Inflammatory macrophage treated with lipopolysaccharide for 4 hours (primary cell): ENCODE results near the gene S100A5.
"Not testable (repeated sequence)": the region's sequence is repeated elsewhere in the genome, so short reads cannot be mapped to it uniquely, and the experiment has no call there.

Experiments
- DNase-seq: peaks from one replicate; pipeline ENCODE4 v3.0.0-alpha.2; 2020

The S100A5 gene, protein sequence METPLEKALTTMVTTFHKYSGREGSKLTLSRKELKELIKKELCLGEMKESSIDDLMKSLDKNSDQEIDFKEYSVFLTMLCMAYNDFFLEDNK

GRCh38 chr1:153540394-153541361 lies at the start of gene S100A5:
Gene S100A5 (minus strand): TSS chr1:153540934. CDS start chr1:153540191, 743 bp downstream.
- DNase-seq: peak; percentile 75

DNA sequence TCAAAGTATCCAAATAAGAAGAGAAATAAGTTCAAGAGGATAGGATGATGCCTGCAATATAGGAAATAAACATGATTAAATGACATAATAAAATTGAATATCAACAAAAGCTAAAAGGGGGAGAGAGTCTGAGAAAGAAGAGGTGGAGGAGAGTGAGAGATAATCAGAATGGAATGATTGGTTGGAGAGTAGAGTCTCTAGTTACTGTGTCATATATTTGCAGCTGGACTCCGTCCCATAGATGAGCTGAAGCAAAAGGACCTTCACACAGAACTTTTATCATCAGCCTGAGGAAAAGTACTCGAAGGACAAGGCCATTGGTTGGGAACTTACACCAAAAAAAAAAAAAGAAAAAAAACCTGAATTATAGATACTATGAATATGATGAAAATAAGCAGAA lies 47.7 kb upstream of the S100A5 start:
- DNase-seq: no peak

DNA sequence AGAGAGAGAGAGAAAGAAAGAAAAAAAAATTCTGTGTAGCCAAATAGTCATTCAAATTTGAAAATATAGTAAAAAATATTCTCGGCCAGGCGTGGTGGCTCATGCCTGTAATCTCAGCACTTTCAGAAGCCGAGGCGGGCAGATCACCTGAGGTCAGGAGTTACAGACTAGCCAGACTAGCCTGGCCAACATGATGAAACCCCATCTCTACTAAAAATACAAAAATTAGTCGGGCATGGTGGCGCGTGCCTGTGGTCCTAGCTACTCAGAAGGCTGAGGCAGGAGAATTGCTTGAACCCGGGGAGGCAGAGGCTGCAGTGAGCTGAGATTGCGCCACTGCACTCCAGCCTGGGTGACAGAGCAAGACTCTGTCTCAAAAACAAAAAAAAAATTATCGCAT lies 47.3 kb upstream of the S100A5 start:
- DNase-seq: not testable (repeated sequence)

GRCh38 chr1:153587314-153587713 lies 46.6 kb upstream of the S100A5 start:
- DNase-seq: no peak

DNA sequence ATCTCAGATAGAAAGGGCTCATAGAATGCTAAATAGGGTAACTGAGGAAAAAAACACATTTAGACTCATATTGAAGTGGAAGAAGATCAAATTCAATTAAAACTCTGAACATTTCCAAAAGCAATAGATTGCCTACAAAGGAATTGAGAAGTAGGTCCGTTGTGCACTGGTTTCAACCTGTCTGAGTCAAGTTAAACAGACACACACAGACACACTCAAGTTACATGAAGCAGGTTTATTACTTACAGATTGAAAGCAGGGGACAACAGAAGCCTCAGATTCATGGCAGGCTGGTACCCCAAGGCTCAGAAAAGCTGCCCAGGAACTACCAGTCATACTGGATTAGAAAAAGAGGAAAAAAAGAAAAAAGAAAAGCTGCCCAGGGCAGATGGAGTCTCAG lies 45.6 kb upstream of the S100A5 start:
- no peak for DNase-seq

DNA sequence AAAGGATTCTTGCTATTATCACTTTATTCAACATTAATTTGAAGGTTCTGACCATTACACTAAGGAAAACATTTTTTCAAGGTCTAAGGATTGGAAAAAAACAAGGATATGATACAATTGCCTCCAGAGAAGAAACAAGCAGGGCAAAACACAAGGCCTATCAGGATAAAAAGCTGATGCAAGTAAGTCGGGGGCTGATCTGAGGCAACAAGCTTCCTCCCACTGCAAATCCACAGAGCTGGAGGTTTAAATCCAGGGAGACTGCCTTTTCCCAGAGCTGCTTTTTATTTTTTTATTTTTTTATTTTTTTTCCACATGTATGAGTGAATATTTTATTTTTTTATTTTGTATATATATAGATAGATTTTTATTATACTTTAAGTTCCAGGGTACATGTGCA lies 44.3 kb upstream of the S100A5 start:
- no peak for DNase-seq

DNA sequence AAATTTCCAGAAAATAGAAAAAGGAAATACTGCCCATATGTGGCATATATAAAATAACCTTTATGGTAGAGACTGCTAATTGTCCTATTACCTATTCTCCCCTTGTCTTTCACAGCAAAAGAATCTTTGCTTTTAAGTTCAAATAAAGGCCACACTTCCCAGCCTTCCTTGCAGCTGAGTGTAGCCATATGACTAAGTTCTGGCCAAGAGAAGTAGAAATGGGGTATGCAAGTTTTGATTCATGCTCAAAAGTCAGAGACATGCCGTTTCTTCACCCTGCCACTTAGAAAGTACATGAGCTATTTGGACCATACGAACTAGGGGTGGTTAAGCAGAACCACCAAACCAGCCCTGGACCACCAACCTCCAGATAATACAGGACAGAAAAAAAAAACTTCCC lies 43.2 kb upstream of the S100A5 start:
- DNase-seq: no peak

DNA sequence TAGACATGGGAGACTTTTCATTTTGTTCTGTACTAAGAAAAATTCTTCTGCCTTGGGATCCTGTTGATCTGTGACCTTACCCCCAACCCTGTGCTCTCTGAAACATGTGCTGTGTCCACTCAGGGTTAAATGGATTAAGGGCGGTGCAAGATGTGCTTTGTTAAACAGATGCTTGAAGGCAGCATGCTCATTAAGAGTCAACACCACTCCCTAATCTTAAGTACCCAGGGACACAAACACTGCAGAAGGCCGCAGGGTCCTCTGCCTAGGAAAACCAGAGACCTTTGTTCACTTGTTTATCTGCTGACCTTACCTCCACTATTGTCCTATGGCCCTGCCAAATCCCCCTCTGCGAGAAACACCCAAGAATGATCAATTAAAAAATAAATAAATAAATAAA lies 42.8 kb upstream of the S100A5 start:
- not testable (repeated sequence) for DNase-seq

GRCh38 chr1:153582836-153583235 lies 42.1 kb upstream of the S100A5 start:
- DNase-seq: not testable (repeated sequence)

- DNase-seq: no peak
These were observed 38.2 kb upstream of the S100A5 start for GRCh38 chr1:153578936-153579335.

- DNase-seq: no peak
These were observed 37.8 kb upstream of the S100A5 start for GRCh38 chr1:153578490-153578889.

DNA sequence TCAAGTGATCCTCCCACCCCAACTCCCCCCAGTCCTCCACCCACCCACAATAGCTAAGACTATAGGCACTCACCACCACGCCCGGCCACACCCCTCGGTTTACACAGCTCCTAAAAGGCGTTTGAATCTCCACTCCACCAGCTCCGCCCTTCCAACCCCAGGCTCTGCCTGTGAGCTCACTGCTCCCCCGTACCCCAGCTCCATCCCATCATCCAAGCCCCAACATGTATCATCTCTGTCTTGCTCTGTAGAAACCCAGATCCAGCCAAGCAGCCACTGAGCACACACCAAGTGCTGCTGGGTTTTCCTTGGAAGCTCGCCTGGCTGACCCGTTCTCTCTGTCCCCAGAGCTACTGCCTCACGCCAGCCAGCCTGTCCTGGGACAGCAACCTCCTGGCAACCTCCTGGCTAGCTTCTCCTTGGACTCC lies 36.9 kb upstream of the S100A5 start:
- no peak for DNase-seq

DNA sequence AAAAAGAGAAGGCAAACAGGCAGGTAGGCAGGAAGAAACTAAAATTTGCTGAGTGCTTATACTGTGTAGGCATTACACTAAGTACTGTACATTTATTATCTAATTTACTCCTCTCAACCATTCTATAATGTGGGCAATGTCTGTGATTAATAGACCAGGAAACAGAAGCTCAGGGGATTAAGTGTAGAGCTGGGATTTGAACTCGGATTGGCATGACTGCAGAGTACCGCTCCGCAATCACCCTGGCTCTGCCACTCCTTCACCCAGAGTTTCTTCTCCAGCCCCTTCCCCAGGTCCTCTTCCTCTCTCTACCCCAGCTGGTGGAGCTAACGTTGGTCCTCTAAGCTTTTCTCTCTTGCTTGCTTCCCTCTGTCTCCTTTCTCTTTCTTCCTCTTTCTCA lies 36.4 kb upstream of the S100A5 start:
- no peak for DNase-seq

GRCh38 chr1:153575497-153575896 lies 34.8 kb upstream of the S100A5 start:
- not testable (repeated sequence) for DNase-seq

GRCh38 chr1:153575081-153575491 lies 34.4 kb upstream of the S100A5 start:
- not testable (repeated sequence) for DNase-seq

- DNase-seq: peak; percentile 77
These were observed 32.6 kb upstream of the S100A5 start for GRCh38 chr1:153573351-153573750.

DNA sequence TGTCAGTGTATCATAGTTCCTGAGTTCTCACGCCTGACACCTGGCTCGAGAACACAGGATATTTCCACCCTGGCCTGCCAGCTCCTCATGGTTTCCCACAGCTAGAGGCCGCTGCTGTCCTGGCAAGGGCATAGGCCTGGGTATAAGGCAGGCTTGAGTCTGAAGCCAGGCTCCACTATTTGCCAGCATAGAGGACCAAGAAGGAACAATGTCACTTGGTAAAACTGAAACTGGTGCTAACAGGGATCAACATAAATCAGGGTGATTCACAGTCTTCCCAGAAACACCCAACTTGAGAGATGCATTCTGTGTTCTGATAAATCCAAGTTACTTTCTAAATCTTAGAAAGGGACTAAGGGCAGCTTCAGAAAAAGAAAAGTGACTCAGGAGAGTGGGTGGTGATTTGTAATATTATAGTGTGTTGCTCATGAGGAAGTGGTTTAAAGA lies 31.9 kb upstream of the S100A5 start:
- DNase-seq: peak; percentile 96

GRCh38 chr1:153571706-153572105 lies 31.0 kb upstream of the S100A5 start:
- DNase-seq: no peak

DNA sequence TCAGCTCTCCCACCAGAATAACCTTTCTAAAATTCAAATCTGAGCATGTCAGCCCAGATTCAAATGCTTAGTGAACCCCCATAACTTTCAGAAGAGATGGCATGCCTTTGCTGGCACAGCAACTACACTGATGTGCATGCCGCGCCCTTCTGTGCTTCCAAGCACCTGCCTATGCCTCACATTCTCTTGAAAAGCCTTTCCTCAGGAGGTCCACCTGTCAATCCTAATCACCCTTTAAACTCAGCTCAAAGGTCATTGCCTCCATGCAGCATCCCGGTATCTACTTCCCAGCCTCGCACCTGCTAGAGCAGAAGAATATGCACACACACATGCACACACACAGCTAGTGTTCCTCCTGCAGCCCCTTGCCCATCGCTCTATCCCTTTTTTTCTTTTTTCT lies 30.1 kb upstream of the S100A5 start:
- no peak for DNase-seq

- no peak for DNase-seq
These were observed 28.7 kb upstream of the S100A5 start for GRCh38 chr1:153569465-153569864.

- DNase-seq: peak; percentile 77
These were observed 27.8 kb upstream of the S100A5 start for GRCh38 chr1:153568367-153569099.

- DNase-seq: no peak
These were observed 27.1 kb upstream of the S100A5 start for GRCh38 chr1:153567621-153568366.
